GM23248 (cell line): ENCODE data around the gene MTMR4.
"Not testable (repeated sequence)": the region's sequence is repeated elsewhere in the genome, so short reads cannot be mapped to it uniquely, and the experiment has no call there.

Experiments used
- EZH2 ChIP-seq: fragments of 200-600 bp; sonication (generic); IDR thresholded peaks from 2 replicates; pipeline ENCODE4 v1.6.1; 2018; ENCODE audit warnings: antibody characterized with exemption, mild to moderate bottlenecking; ENCODE audit not compliant: insufficient read depth, poor library complexity, severe bottlenecking
- EZH2phosphoT487 ChIP-seq: fragments of 200-600 bp; sonication (generic); IDR thresholded peaks from 2 replicates; pipeline ENCODE4 v1.6.1; 2018; ENCODE audit warnings: antibody characterized with exemption, moderate library complexity, mild to moderate bottlenecking, low read depth; ENCODE audit not compliant: insufficient read depth

- TF ChIP-seq EZH2, EZH2phosphoT487: not testable (repeated sequence)
Measured at GRCh38 chr17:58555109-58555508, 40.7 kb upstream of the MTMR4 start.
